ENCODE data around the gene CCNJL.
"Not testable (repeated sequence)": the region's sequence is repeated elsewhere in the genome, so short reads cannot be mapped to it uniquely, and the experiment has no call there.

CCNJL gene

DNA sequence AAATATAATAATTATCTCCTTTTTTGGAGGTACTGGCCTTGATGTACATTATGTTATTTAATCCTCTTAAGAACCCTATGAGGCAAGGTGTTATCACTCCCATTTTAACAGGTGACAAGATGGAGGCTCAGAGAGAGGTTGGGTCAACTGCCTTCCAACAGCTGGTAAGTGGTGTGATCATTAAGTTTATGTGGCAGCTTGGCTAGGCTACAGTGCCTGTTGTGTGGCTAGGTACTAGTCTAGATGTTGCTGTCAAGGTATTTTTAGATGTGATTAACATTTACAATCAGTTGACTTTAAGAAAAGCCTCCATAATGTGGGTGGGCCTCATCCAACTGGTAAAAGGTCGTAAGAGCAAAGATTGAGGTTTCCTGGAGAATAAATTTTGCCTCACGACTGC lies 61.5 kb downstream of the CCNJL start:
- DNase-seq (ENCODE audit: low read depth) = no peak
- no peak overlapping the region for H3K4me3 ChIP-seq (ENCODE audit: low read depth, low read length)
- TF ChIP-seq, protein P1, sequence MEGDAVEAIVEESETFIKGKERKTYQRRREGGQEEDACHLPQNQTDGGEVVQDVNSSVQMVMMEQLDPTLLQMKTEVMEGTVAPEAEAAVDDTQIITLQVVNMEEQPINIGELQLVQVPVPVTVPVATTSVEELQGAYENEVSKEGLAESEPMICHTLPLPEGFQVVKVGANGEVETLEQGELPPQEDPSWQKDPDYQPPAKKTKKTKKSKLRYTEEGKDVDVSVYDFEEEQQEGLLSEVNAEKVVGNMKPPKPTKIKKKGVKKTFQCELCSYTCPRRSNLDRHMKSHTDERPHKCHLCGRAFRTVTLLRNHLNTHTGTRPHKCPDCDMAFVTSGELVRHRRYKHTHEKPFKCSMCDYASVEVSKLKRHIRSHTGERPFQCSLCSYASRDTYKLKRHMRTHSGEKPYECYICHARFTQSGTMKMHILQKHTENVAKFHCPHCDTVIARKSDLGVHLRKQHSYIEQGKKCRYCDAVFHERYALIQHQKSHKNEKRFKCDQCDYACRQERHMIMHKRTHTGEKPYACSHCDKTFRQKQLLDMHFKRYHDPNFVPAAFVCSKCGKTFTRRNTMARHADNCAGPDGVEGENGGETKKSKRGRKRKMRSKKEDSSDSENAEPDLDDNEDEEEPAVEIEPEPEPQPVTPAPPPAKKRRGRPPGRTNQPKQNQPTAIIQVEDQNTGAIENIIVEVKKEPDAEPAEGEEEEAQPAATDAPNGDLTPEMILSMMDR (IDR thresholded peaks at IDR 0.05; ENCODE audit: control insufficient read depth, extremely low read depth, insufficient read depth) = no peak

DNA sequence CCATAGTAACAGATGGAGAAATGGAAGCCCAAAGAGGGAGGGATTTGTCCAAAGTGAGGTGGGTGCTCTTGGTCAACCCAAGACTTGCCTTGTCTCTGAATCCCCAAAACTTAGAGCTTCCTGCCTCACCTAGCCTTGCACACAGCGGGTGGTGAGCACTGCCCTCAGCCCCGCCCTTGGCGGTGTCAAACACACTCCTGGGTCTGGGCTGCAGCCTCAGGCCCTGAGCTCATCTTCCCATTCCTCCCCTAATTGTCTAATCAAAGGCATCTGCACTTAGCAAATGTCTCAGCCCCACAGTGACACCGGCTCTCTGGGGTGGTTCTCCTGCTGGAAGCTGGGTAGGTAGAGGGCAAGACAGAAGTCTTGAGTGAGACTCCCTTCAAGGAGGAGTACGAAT lies 62.1 kb downstream of the CCNJL start:
- TF ChIP-seq, protein P1 (IDR thresholded peaks at IDR 0.05; ENCODE audit: control insufficient read depth, extremely low read depth, insufficient read depth) = no peak
- no peak for DNase-seq (ENCODE audit: low read depth)
- H3K4me3 ChIP-seq (ENCODE audit: low read depth, low read length) = no peak overlapping the region

DNA sequence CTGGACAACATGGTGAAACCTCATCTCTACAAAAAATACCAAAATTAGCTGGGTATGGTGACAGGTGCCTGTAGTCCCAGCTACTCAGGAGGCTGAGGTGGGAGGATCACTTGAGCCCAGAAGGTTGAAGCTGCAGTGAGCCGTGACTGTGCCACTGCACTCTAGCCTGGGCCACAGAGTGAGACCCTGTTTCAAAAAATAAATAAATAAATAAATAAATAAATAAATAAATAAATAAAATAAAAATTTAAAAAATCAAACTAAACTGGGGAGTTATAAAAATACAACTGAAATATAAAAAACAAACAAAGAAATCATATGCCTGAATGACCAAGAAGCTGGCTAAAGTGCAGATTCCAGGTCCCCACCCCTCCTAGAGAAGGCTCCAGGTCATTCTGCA lies 62.8 kb downstream of the CCNJL start:
- DNase-seq (ENCODE audit: low read depth); H3K4me3 ChIP-seq (ENCODE audit: low read depth, low read length): not testable (repeated sequence)

DNA sequence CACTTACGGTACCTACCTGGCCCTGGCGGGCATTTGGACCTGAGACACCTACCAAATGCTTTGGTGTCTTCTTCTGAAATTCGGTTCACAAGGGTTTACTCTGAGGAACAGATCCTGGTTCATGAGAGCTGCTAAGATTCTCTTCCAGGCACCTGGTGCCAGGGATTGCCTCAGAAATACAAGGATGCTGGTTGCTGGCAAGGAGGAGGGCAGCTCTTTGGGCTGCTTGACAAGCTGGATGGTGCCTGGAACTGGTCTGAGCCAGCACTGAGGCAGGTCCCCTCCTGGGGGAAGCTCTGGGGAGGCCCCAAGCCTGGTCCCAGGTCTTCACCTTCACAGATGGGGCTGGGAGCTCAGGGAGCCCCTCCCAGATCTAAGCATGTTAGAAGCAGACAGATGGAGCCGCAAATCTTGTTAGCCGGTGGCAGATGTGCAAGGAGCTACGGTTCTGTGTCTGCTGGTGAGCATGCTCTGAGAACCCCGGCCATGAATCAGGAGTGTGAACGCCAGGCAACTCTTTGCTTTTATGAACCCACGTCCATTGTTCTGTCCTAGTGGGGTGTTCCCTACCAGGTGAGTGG lies 66.8 kb downstream of the CCNJL start:
- DNase-seq (ENCODE audit: low read depth) = no peak
- TF ChIP-seq, protein P1 (IDR thresholded peaks at IDR 0.05; ENCODE audit: control insufficient read depth, extremely low read depth, insufficient read depth) = no peak
- H3K4me3 ChIP-seq (ENCODE audit: low read depth, low read length) = no peak overlapping the region

DNA sequence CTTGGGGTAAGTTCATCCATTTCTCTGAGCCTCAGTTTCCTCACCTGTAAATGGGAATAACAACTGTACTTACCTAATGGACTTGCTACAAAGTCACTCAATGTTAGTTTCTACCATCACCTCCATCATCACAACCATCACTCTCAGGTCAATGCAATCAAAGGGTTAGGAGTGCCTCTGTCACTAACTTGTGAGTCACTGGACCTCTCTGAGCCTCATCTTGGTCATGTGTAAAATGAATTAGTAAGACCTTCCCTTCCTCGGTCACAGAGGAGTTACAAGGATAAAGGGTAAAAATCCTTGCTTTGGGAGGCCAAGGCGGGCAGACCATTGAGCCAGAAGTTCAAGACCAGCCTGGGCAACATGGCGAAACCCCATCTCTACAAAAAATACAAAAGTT lies 70.2 kb downstream of the CCNJL start:
- TF ChIP-seq, protein P1 (IDR thresholded peaks at IDR 0.05; ENCODE audit: control insufficient read depth, extremely low read depth, insufficient read depth) = no peak
- no peak overlapping the region for H3K4me3 ChIP-seq (ENCODE audit: low read depth, low read length)
- no peak for DNase-seq (ENCODE audit: low read depth)

DNA sequence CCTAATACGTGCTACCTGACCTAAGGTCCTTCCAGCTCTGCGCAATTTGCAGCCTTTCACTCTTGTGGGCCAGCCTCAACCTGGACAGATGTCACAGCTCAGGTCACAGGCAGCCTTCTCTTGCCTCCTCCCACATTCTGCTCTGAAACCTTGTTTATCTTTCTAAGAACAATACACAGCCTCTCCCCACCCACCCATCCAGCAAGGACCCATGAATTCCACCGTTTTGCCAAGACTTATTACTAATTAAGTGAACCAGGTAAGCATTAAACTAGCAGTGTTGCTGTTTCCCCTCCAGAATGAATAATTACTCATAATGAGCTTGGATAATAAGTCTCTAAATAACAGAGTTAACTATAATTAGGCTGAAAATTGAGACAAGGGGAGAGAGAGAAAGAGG lies 72.0 kb downstream of the CCNJL start:
- DNase-seq (ENCODE audit: low read depth) = no peak
- TF ChIP-seq, protein P1 (IDR thresholded peaks at IDR 0.05; ENCODE audit: control insufficient read depth, extremely low read depth, insufficient read depth) = no peak
- no peak overlapping the region for H3K4me3 ChIP-seq (ENCODE audit: low read depth, low read length)

DNA sequence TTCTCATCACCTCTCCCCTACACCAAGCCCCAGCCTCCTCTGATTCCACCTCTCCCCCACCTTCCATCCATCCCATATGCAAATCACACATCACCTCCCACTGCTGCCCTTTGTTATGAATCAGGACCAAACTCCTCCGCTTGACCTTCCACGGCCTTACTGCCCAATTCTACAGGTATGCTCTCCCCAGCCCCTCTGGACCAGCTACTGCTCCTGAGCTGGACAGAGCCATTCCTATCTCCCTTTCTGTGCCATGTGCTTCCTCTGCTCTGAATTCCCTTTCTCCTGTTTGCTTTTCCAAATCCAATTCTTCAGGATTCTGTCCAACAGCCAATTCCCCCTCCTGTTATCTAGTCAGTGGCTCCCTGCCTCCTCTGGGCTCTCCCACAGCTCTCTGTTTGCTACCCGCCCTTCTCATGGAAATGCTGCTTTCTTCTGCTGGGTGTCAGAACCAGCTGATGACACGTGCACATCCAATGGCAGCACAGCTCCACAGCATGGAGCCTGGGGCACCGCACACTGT lies 74.7 kb downstream of the CCNJL start:
- DNase-seq (ENCODE audit: low read depth) = no peak
- TF ChIP-seq, protein P1 (IDR thresholded peaks at IDR 0.05; ENCODE audit: control insufficient read depth, extremely low read depth, insufficient read depth) = no peak
- H3K4me3 ChIP-seq (ENCODE audit: low read depth, low read length) = no peak overlapping the region
